OCI-LY7 (cell line): ENCODE results near the gene ANKS1A.

Experiments used
- EZH2phosphoT487 ChIP-seq: fragments of 200-600 bp; sonication (generic); IDR thresholded peaks from 2 replicates; pipeline ENCODE4 v1.6.1; 2018; ENCODE audit warnings: low read depth, borderline replicate concordance, mild to moderate bottlenecking, mixed run types, antibody characterized with exemption, low read length, moderate library complexity, mixed read lengths
- TF ChIP-seq, protein P1 (sequence below): fragments of 200-600 bp; sonication (generic); conservative IDR thresholded peaks from 2 replicates; pipeline ENCODE4 v1.5.1; 2014; ENCODE audit warnings: mild to moderate bottlenecking, antibody characterized with exemption, low read length, moderate library complexity, mixed read lengths

DNA sequence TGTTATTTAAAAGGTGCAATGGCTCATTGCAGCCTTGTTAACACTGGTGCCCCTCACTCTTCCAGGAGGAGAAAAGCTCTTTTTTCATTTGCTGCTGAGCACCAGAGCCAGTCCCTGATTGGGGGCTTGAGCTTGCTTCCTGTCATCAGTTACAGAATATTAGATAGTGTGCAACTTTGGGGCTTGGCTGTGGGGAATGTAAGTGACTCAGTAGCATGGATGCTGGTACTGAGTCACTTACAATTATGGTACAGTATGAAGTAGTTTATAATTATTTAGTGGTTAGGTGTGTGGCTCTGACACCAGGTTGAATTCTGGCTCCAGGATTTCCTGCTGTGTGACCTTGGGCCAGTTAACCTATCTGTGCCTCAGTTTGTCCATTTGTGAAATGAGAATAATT, 37.6 kb downstream of the ANKS1A start:
- TF ChIP-seq, protein P1, sequence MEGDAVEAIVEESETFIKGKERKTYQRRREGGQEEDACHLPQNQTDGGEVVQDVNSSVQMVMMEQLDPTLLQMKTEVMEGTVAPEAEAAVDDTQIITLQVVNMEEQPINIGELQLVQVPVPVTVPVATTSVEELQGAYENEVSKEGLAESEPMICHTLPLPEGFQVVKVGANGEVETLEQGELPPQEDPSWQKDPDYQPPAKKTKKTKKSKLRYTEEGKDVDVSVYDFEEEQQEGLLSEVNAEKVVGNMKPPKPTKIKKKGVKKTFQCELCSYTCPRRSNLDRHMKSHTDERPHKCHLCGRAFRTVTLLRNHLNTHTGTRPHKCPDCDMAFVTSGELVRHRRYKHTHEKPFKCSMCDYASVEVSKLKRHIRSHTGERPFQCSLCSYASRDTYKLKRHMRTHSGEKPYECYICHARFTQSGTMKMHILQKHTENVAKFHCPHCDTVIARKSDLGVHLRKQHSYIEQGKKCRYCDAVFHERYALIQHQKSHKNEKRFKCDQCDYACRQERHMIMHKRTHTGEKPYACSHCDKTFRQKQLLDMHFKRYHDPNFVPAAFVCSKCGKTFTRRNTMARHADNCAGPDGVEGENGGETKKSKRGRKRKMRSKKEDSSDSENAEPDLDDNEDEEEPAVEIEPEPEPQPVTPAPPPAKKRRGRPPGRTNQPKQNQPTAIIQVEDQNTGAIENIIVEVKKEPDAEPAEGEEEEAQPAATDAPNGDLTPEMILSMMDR, result no peak
- TF ChIP-seq EZH2phosphoT487, result no peak
